HEK293 (cell line): ENCODE data around the gene EFCAB6.
A peak's percentile ranks its signal among the peaks of the same experiment; 100 is the strongest.

Experiments used
- CTCF ChIA-PET: fragments of 350-600 bp; formaldehyde crosslinking; extraction: SDS; loops from one replicate; lab custom pipeline; 2021; ENCODE audit warnings: antibody characterized with exemption; lab: Yijun Ruan, JAX
- POLR2A ChIA-PET: fragments of 300-600 bp; formaldehyde crosslinking; extraction: SDS; loops from one replicate; lab custom pipeline; 2020; ENCODE audit warnings: antibody characterized with exemption, inconsistent platforms; lab: Yijun Ruan, JAX
- H3K27ac ChIP-seq: fragments of 200-500 bp; sonication (Bioruptor generic); 2 replicates; pipeline ENCODE4 v1.5.1; 2014; ENCODE audit warnings: low read depth, low read length, control low read depth, inconsistent platforms; ENCODE audit errors: extremely low read depth
- H3K36me3 ChIP-seq, 2 experiments: fragments of 200-500 bp in 1 of 2; sonication (Bioruptor generic) in 1 of 2; 1 replicate in 1 of 2; 2 replicates in 1 of 2; pipeline ENCODE4 v1.5.1; 2014 to 2017; ENCODE audit warnings: inconsistent platforms in 2 of 2, low read length in 2 of 2; ENCODE audit not compliant: control insufficient read depth in 2 of 2, insufficient read depth in 1 of 2
- H3K4me1 ChIP-seq: fragments of 200-500 bp; sonication (Bioruptor generic); 2 replicates; pipeline ENCODE4 v1.5.1; 2014; ENCODE audit warnings: mild to moderate bottlenecking, low read length, inconsistent platforms; ENCODE audit not compliant: control insufficient read depth, insufficient read depth
- H3K4me3 ChIP-seq: 2 replicates; pipeline ENCODE4 v1.5.1; 2011; ENCODE audit warnings: low read depth, mild to moderate bottlenecking, control low read depth, low read length, moderate library complexity
- H3K9me3 ChIP-seq: fragments of 200-500 bp; sonication (Bioruptor generic); 2 replicates; pipeline ENCODE4 v1.5.1; 2014; ENCODE audit warnings: low read depth, low read length, inconsistent platforms; ENCODE audit not compliant: control insufficient read depth, insufficient read depth
- HOXA7 ChIP-seq: sonication (generic); formaldehyde crosslinking; IDR thresholded peaks from 2 replicates; pipeline ENCODE4 v1.8.1; 2022; ENCODE audit warnings: missing genetic modification reagents, borderline replicate concordance
- KLF16 ChIP-seq: fragments of 450-650 bp; formaldehyde crosslinking; IDR thresholded peaks from 2 replicates; pipeline ENCODE4 v1.5.1; 2017; ENCODE audit warnings: missing biosample characterization, missing genetic modification characterization
- ZBTB11 ChIP-seq: fragments of 450-650 bp; formaldehyde crosslinking; conservative IDR thresholded peaks from 2 replicates; pipeline ENCODE4 v1.5.1; 2016; ENCODE audit warnings: low read depth, missing biosample characterization, missing genetic modification characterization
- ZBTB20 ChIP-seq: fragments of 450-650 bp; formaldehyde crosslinking; IDR thresholded peaks from 2 replicates; pipeline ENCODE4 v1.5.1; 2016; ENCODE audit warnings: missing biosample characterization, missing genetic modification characterization
- ZFP41 ChIP-seq: fragments of 450-650 bp; formaldehyde crosslinking; IDR thresholded peaks from 2 replicates; pipeline ENCODE4 v1.5.1; 2016; ENCODE audit warnings: missing biosample characterization, missing genetic modification characterization, borderline replicate concordance
- ZFP69B ChIP-seq: fragments of 450-650 bp; formaldehyde crosslinking; IDR thresholded peaks from 2 replicates; pipeline ENCODE4 v1.5.1; 2016; ENCODE audit warnings: missing biosample characterization, missing genetic modification characterization
- ZNF138 ChIP-seq: fragments of 450-650 bp; formaldehyde crosslinking; IDR thresholded peaks from 2 replicates; pipeline ENCODE4 v1.5.1; 2016; ENCODE audit warnings: missing biosample characterization, missing genetic modification characterization, borderline replicate concordance
- ZNF140 ChIP-seq: fragments of 450-650 bp; formaldehyde crosslinking; IDR thresholded peaks from 2 replicates; pipeline ENCODE4 v1.5.1; 2016; ENCODE audit warnings: missing biosample characterization, missing genetic modification characterization
- ZNF223 ChIP-seq: fragments of 450-650 bp; formaldehyde crosslinking; IDR thresholded peaks from 2 replicates; pipeline ENCODE4 v1.5.1; 2016; ENCODE audit warnings: missing biosample characterization, missing genetic modification characterization
- ZNF311 ChIP-seq: fragments of 450-650 bp; formaldehyde crosslinking; IDR thresholded peaks from 2 replicates; pipeline ENCODE4 v1.5.1; 2017; ENCODE audit warnings: missing biosample characterization, missing genetic modification characterization, borderline replicate concordance
- ZNF433 ChIP-seq: fragments of 450-650 bp; formaldehyde crosslinking; IDR thresholded peaks from 2 replicates; pipeline ENCODE4 v1.5.1; 2016; ENCODE audit warnings: missing biosample characterization, missing genetic modification characterization, low read depth
- ZNF48 ChIP-seq: fragments of 450-650 bp; formaldehyde crosslinking; IDR thresholded peaks from 2 replicates; pipeline ENCODE4 v1.5.1; 2016; ENCODE audit warnings: missing biosample characterization, missing genetic modification characterization
- ZNF548 ChIP-seq: fragments of 450-650 bp; formaldehyde crosslinking; IDR thresholded peaks from 2 replicates; pipeline ENCODE4 v1.5.1; 2016; ENCODE audit warnings: missing biosample characterization, missing genetic modification characterization
- ZNF571 ChIP-seq: fragments of 450-650 bp; formaldehyde crosslinking; IDR thresholded peaks from 2 replicates; pipeline ENCODE4 v1.5.0; 2017; ENCODE audit warnings: missing biosample characterization, missing genetic modification characterization
- ZNF623 ChIP-seq: fragments of 450-650 bp; formaldehyde crosslinking; IDR thresholded peaks from 2 replicates; pipeline ENCODE4 v1.5.1; 2016; ENCODE audit warnings: missing biosample characterization, missing genetic modification characterization
- ZNF792 ChIP-seq: fragments of 450-650 bp; formaldehyde crosslinking; IDR thresholded peaks from 2 replicates; pipeline ENCODE4 v1.5.1; 2016; ENCODE audit warnings: missing biosample characterization, missing genetic modification characterization
- TF ChIP-seq, protein P1 (sequence below): fragments of 450-650 bp; formaldehyde crosslinking; IDR thresholded peaks from 2 replicates; pipeline ENCODE4 v1.5.1; 2016; ENCODE audit warnings: missing biosample characterization, missing genetic modification characterization, low read depth

The EFCAB6 gene

GRCh38 chr22:43521716-43522115, 290.4 kb downstream of the EFCAB6 start:
- TF ChIP-seq ZNF140 (tag by site-specific recombination): no peak
- no peak for TF ChIP-seq ZBTB11 (tag by site-specific recombination)
- TF ChIP-seq ZNF433 (tag by site-specific recombination): no peak
- TF ChIP-seq, protein P1, sequence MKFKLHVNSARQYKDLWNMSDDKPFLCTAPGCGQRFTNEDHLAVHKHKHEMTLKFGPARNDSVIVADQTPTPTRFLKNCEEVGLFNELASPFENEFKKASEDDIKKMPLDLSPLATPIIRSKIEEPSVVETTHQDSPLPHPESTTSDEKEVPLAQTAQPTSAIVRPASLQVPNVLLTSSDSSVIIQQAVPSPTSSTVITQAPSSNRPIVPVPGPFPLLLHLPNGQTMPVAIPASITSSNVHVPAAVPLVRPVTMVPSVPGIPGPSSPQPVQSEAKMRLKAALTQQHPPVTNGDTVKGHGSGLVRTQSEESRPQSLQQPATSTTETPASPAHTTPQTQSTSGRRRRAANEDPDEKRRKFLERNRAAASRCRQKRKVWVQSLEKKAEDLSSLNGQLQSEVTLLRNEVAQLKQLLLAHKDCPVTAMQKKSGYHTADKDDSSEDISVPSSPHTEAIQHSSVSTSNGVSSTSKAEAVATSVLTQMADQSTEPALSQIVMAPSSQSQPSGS (tag by site-specific recombination): no peak
- no peak for TF ChIP-seq ZNF48 (tag by site-specific recombination)
- no peak for TF ChIP-seq ZBTB20 (tag by site-specific recombination)
- TF ChIP-seq ZNF138 (tag by site-specific recombination): no peak
- TF ChIP-seq ZFP41: no peak
- no peak for TF ChIP-seq ZNF792 (tag by site-specific recombination)
- TF ChIP-seq ZNF223 (tag by site-specific recombination): no peak
- TF ChIP-seq ZFP69B (tag by site-specific recombination): no peak
- TF ChIP-seq ZNF548: no peak
- no peaks in the 10 kb centered on the region for H3K9me3 ChIP-seq
- POLR2A ChIA-PET: no interaction called here
- H3K27ac ChIP-seq: no peak overlapping the region
- H3K4me1 ChIP-seq: no peaks in the 10 kb centered on the region
- no peak overlapping the region for H3K4me3 ChIP-seq
- no peaks in the 10 kb centered on the region for H3K36me3 ChIP-seq
- CTCF ChIA-PET: interaction anchor here (0.6 kb wide), 1 partner anchor 467 kb away, joined by 3 read pairs; no protein-coding TSS in a partner anchor

GRCh38 chr22:43520632-43521039, 291.5 kb downstream of the EFCAB6 start:
- TF ChIP-seq HOXA7 (no peak), KLF16 (tag by site-specific recombination) (no peak), ZNF311 (no peak)

GRCh38 chr22:43516996-43517635, 295.0 kb downstream of the EFCAB6 start:
- no peaks in the 10 kb centered on the region for H3K36me3 ChIP-seq
- POLR2A ChIA-PET: interaction anchor here (1.1 kb wide), 1 partner anchor 295 kb away, joined by 3 read pairs; the partner anchor contains the start of gene EFCAB6
- no peak overlapping the region for H3K4me3 ChIP-seq

More at GRCh38 chr22:43520632-43521039, 291.5 kb downstream of the EFCAB6 start:
- H3K4me3 ChIP-seq: no peak overlapping the region
- ChIA-PET POLR2A (interaction anchor here (0.7 kb wide), 2 partner anchors 12 to 257 kb away, joined by 3 to 5 read pairs; no protein-coding TSS in a partner anchor), CTCF (interaction anchor here (0.7 kb wide), 1 partner anchor 12 kb away, joined by 3 read pairs; no protein-coding TSS in a partner anchor)
- no peaks in the 10 kb centered on the region for H3K36me3 ChIP-seq
- H3K27ac ChIP-seq: no peak overlapping the region
- H3K9me3 ChIP-seq: no peaks in the 10 kb centered on the region
- H3K4me1 ChIP-seq: no peaks in the 10 kb centered on the region

More at GRCh38 chr22:43516996-43517635, 295.0 kb downstream of the EFCAB6 start:
- CTCF ChIA-PET: no interaction called here
- peak; percentile 78 for TF ChIP-seq ZNF623
- TF ChIP-seq ZNF571: no peak
- Histone ChIP-seq H3K4me1 (no peaks in the 10 kb centered on the region), H3K27ac (no peak overlapping the region), H3K9me3 (no peaks in the 10 kb centered on the region)
